ENCODE data around the gene TNNI2. TPM values are rescaled to one million over a fixed set of nuclear protein-coding genes. Genes with fewer than 3 reads are reported as not detected.

Gene TNNI2
- total and polyA plus RNA-seq, 5 donors from 2014 or later: not detected

- H3K4me1 Mint-ChIP-seq: peaks cover 0 to 5% (median 0%) of the 10 kb centered on the region in 4 donors
- no peaks in the 10 kb centered on the region for H3K36me3 Mint-ChIP-seq
- H3K36me3 ChIP-seq (ENCODE audit: control insufficient read depth, insufficient read depth, low read length): no peaks in the 10 kb centered on the region
- H3K9me3 Mint-ChIP-seq: peaks cover 0 to 4% (median 0%) of the 10 kb centered on the region in 7 donors
- peaks cover 0 to 6% of the 10 kb centered on the region in 2 experiments for H3K9me3 ChIP-seq (ENCODE audit: control insufficient read depth in 2 of 2, low read length in 2 of 2)
- H3K27me3 Mint-ChIP-seq: peaks cover 8% of the 10 kb centered on the region
- H3K27ac ChIP-seq (ENCODE audit: insufficient read depth, low read length, poor library complexity, severe bottlenecking): no peak overlapping the region
- no peak overlapping the region for H3K4me3 Mint-ChIP-seq
- no peak for DNase-seq
- no peaks in the 10 kb centered on the region for H3K27me3 ChIP-seq (ENCODE audit: control insufficient read depth, insufficient read depth, low read length)
- no peak for ATAC-seq (ENCODE audit: low read depth in 2 of 2)
- no peaks in the 10 kb centered on the region for H3K4me1 ChIP-seq (ENCODE audit: control insufficient read depth, insufficient read depth, low read length, poor library complexity, severe bottlenecking)
- H3K4me3 ChIP-seq (ENCODE audit: low read depth, low read length): no peak overlapping the region
- no peak overlapping the region for H3K27ac Mint-ChIP-seq
Observed at GRCh38 chr11:1814691-1815090, 24.1 kb upstream of the TNNI2 start.

GRCh38 chr11:1815311-1815710 lies 23.5 kb upstream of the TNNI2 start:
- H3K9me3 Mint-ChIP-seq: peaks cover 0 to 5% (median 0%) of the 10 kb centered on the region in 7 donors
- Histone ChIP-seq H3K9me3 (ENCODE audit: control insufficient read depth in 2 of 2, low read length in 2 of 2) (peaks cover 0 to 6% of the 10 kb centered on the region in 2 experiments), H3K27ac (ENCODE audit: insufficient read depth, low read length, poor library complexity, severe bottlenecking) (no peak overlapping the region), H3K36me3 (ENCODE audit: control insufficient read depth, insufficient read depth, low read length) (no peaks in the 10 kb centered on the region), H3K4me1 (ENCODE audit: control insufficient read depth, insufficient read depth, low read length, poor library complexity, severe bottlenecking) (no peaks in the 10 kb centered on the region), H3K27me3 (ENCODE audit: control insufficient read depth, insufficient read depth, low read length) (no peaks in the 10 kb centered on the region), H3K4me3 (ENCODE audit: low read depth, low read length) (no peak overlapping the region)
- H3K36me3 Mint-ChIP-seq: no peaks in the 10 kb centered on the region
- peaks cover 9% of the 10 kb centered on the region for H3K27me3 Mint-ChIP-seq
- peaks cover 0 to 5% (median 0%) of the 10 kb centered on the region in 4 donors for H3K4me1 Mint-ChIP-seq
- no peak overlapping the region for H3K4me3 Mint-ChIP-seq
- ATAC-seq (ENCODE audit: low read depth in 2 of 2) (no peak), DNase-seq (no peak)
- no peak overlapping the region for H3K27ac Mint-ChIP-seq

GRCh38 chr11:1815751-1816150 lies 23.0 kb upstream of the TNNI2 start:
- H3K4me1 Mint-ChIP-seq: peaks cover 0 to 2% (median 0%) of the 10 kb centered on the region in 4 donors
- Histone ChIP-seq H3K4me3 (ENCODE audit: low read depth, low read length) (no peak overlapping the region), H3K27ac (ENCODE audit: insufficient read depth, low read length, poor library complexity, severe bottlenecking) (no peak overlapping the region), H3K4me1 (ENCODE audit: control insufficient read depth, insufficient read depth, low read length, poor library complexity, severe bottlenecking) (no peaks in the 10 kb centered on the region), H3K27me3 (ENCODE audit: control insufficient read depth, insufficient read depth, low read length) (no peaks in the 10 kb centered on the region), H3K9me3 (ENCODE audit: control insufficient read depth in 2 of 2, low read length in 2 of 2) (peaks cover 0 to 6% of the 10 kb centered on the region in 2 experiments), H3K36me3 (ENCODE audit: control insufficient read depth, insufficient read depth, low read length) (no peaks in the 10 kb centered on the region)
- peaks cover 9% of the 10 kb centered on the region for H3K27me3 Mint-ChIP-seq
- no peak for ATAC-seq (ENCODE audit: low read depth in 2 of 2)
- H3K4me3 Mint-ChIP-seq: no peak overlapping the region
- no peak overlapping the region for H3K27ac Mint-ChIP-seq
- peaks cover 0 to 6% (median 0%) of the 10 kb centered on the region in 7 donors for H3K9me3 Mint-ChIP-seq
- H3K36me3 Mint-ChIP-seq: no peaks in the 10 kb centered on the region
- DNase-seq: no peak

- DNase-seq (no peak), ATAC-seq (ENCODE audit: low read depth in 2 of 2) (no peak)
- no peak overlapping the region for H3K4me3 Mint-ChIP-seq
Observed at GRCh38 chr11:1817000-1817399, 21.8 kb upstream of the TNNI2 start.

GRCh38 chr11:1817511-1817910 lies 21.3 kb upstream of the TNNI2 start:
- no peak overlapping the region for H3K27ac Mint-ChIP-seq
- Histone ChIP-seq H3K4me3 (ENCODE audit: low read depth, low read length) (no peak overlapping the region), H3K27me3 (ENCODE audit: control insufficient read depth, insufficient read depth, low read length) (no peaks in the 10 kb centered on the region), H3K36me3 (ENCODE audit: control insufficient read depth, insufficient read depth, low read length) (no peaks in the 10 kb centered on the region), H3K27ac (ENCODE audit: insufficient read depth, low read length, poor library complexity, severe bottlenecking) (no peak overlapping the region), H3K4me1 (ENCODE audit: control insufficient read depth, insufficient read depth, low read length, poor library complexity, severe bottlenecking) (no peaks in the 10 kb centered on the region), H3K9me3 (ENCODE audit: control insufficient read depth in 2 of 2, low read length in 2 of 2) (peaks cover 0 to 6% of the 10 kb centered on the region in 2 experiments)
- H3K4me3 Mint-ChIP-seq: no peak overlapping the region
- ATAC-seq (ENCODE audit: low read depth in 2 of 2) (no peak), DNase-seq (no peak)
- peaks cover 0 to 6% (median 0%) of the 10 kb centered on the region in 7 donors for H3K9me3 Mint-ChIP-seq
- peaks cover 14% of the 10 kb centered on the region for H3K27me3 Mint-ChIP-seq
- no peaks in the 10 kb centered on the region for H3K36me3 Mint-ChIP-seq
- H3K4me1 Mint-ChIP-seq: no peaks in the 10 kb centered on the region

More at GRCh38 chr11:1817000-1817399, 21.8 kb upstream of the TNNI2 start:
- H3K27ac ChIP-seq (ENCODE audit: insufficient read depth, low read length, poor library complexity, severe bottlenecking): no peak overlapping the region
- Mint-ChIP-seq H3K4me1 (no peaks in the 10 kb centered on the region), H3K9me3 (peaks cover 0 to 6% (median 0%) of the 10 kb centered on the region in 7 donors), H3K27me3 (peaks cover 14% of the 10 kb centered on the region), H3K36me3 (no peaks in the 10 kb centered on the region), H3K27ac (no peak overlapping the region)
- no peaks in the 10 kb centered on the region for H3K27me3 ChIP-seq (ENCODE audit: control insufficient read depth, insufficient read depth, low read length)
- H3K4me3 ChIP-seq (ENCODE audit: low read depth, low read length): no peak overlapping the region
- H3K9me3 ChIP-seq (ENCODE audit: control insufficient read depth in 2 of 2, low read length in 2 of 2): peaks cover 0 to 6% of the 10 kb centered on the region in 2 experiments
- no peaks in the 10 kb centered on the region for H3K36me3 ChIP-seq (ENCODE audit: control insufficient read depth, insufficient read depth, low read length)
- no peaks in the 10 kb centered on the region for H3K4me1 ChIP-seq (ENCODE audit: control insufficient read depth, insufficient read depth, low read length, poor library complexity, severe bottlenecking)

GRCh38 chr11:1819074-1819473 lies 19.7 kb upstream of the TNNI2 start:
- Histone ChIP-seq H3K27ac (ENCODE audit: insufficient read depth, low read length, poor library complexity, severe bottlenecking) (no peak overlapping the region), H3K27me3 (ENCODE audit: control insufficient read depth, insufficient read depth, low read length) (no peaks in the 10 kb centered on the region), H3K36me3 (ENCODE audit: control insufficient read depth, insufficient read depth, low read length) (no peaks in the 10 kb centered on the region), H3K9me3 (ENCODE audit: control insufficient read depth in 2 of 2, low read length in 2 of 2) (peaks cover 0 to 6% of the 10 kb centered on the region in 2 experiments), H3K4me1 (ENCODE audit: control insufficient read depth, insufficient read depth, low read length, poor library complexity, severe bottlenecking) (no peaks in the 10 kb centered on the region), H3K4me3 (ENCODE audit: low read depth, low read length) (no peak overlapping the region)
- no peak overlapping the region for H3K4me3 Mint-ChIP-seq
- peaks cover 12% of the 10 kb centered on the region for H3K27me3 Mint-ChIP-seq
- no peaks in the 10 kb centered on the region for H3K4me1 Mint-ChIP-seq
- ATAC-seq (ENCODE audit: low read depth in 2 of 2) (no peak), DNase-seq (no peak)
- no peaks in the 10 kb centered on the region for H3K36me3 Mint-ChIP-seq
- H3K9me3 Mint-ChIP-seq: peaks cover 0 to 6% (median 0%) of the 10 kb centered on the region in 7 donors
- no peak overlapping the region for H3K27ac Mint-ChIP-seq

GRCh38 chr11:1820463-1821325 lies 18.1 kb upstream of the TNNI2 start:
- no peaks in the 10 kb centered on the region for H3K36me3 Mint-ChIP-seq
- no peaks in the 10 kb centered on the region for H3K4me1 Mint-ChIP-seq
- H3K27ac Mint-ChIP-seq: peak overlapping the region in 1 of 3 donors; percentile 12
- ATAC-seq (ENCODE audit: low read depth in 2 of 2) (no peak), DNase-seq (no peak)
- Histone ChIP-seq H3K27ac (ENCODE audit: insufficient read depth, low read length, poor library complexity, severe bottlenecking) (no peak overlapping the region), H3K9me3 (ENCODE audit: control insufficient read depth in 2 of 2, low read length in 2 of 2) (peaks cover 0 to 6% of the 10 kb centered on the region in 2 experiments), H3K27me3 (ENCODE audit: control insufficient read depth, insufficient read depth, low read length) (no peaks in the 10 kb centered on the region), H3K36me3 (ENCODE audit: control insufficient read depth, insufficient read depth, low read length) (no peaks in the 10 kb centered on the region), H3K4me1 (ENCODE audit: control insufficient read depth, insufficient read depth, low read length, poor library complexity, severe bottlenecking) (no peaks in the 10 kb centered on the region), H3K4me3 (ENCODE audit: low read depth, low read length) (no peak overlapping the region)
- peaks cover 13% of the 10 kb centered on the region for H3K27me3 Mint-ChIP-seq
- no peak overlapping the region for H3K4me3 Mint-ChIP-seq
- peaks cover 0 to 6% (median 0%) of the 10 kb centered on the region in 7 donors for H3K9me3 Mint-ChIP-seq

Data from CD4-positive, CD25-positive, alpha-beta regulatory T cell (primary cell).